ENCODE measurements around the gene PTPN4.

The PTPN4 gene

GRCh38 chr2:119759451-119760236 is at the start of gene PTPN4:
PTPN4 (plus strand) TSS chr2:119759922; CDS start chr2:119809854, 49,932 bp downstream.
- peak; percentile 96 for DNase-seq

- DNase-seq, result no peak
Measured at GRCh38 chr2:119710281-119710680, 49.4 kb upstream of the PTPN4 start.

DNA sequence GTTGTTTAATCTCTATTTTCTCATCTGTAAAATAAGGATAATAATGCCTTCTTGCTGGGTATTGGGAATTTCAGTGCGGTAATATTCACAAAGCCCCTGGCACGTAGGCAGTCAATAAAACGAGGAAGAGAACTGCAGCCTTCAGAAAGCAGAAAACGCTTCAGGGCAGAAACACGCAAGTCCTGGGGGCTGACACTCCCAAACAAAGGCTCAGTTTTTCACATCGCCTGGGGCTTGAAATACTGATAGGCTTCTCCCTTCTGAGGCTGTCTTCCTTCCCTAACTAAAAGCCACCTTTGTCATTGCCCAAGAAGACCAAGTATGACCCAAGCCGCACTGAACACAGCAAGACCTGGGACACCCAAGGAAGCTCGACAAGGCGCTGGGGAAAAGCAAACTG is 48.4 kb upstream of the PTPN4 start:
- DNase-seq, result no peak

DNA sequence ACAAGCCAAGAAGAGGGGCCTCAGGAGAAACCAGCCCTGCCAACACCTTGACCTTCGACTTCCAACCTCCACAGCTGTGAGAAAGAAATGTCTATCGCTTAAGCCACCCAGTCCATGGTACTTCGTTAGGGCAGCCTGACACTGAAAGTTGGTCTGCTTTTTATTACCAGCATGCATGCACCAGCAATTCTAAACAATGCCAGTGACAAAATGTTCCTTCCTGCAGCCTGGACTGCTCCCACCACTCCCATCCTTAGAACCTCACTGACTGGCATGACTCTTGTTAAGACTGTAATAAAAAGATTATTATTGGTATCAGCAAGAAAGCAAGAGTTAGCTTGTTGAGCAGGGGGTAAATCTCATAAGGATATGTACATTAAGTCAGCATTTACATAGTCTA is 47.2 kb upstream of the PTPN4 start:
- DNase-seq, result no peak

DNA sequence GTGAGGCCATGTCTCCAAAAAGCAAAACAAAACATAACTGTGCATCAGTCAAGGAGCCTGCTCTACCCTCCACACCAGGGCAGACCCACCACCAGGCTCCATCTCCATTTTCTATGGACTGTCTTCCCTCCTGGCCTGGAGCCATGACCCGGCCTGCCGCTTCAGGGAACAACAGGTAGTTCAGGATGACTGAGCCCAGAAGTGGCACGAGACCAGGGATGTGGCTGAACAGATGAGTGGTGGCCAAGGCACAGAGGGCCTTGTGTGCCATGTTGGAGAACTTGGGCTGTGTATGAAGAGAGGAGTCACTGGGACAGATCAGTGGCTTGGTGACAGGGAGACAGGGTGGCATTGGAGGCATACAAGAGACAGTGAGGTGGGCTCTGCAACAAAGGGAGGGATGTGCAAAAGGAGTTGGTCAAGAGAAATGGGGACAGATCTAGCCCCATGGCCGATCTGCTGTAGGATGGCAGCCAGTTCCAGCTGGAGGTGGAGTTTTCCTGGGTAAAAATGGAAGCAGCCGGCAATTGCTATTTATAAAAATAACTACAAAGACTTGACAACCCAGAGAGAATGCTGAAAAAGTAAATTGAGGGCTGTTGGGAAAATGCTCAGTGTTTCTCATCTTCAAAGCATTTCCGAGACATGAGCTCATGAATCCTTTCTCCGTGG is 45.8 kb upstream of the PTPN4 start:
- no peak for DNase-seq

- DNase-seq, result no peak
Measured at GRCh38 chr2:119715409-119716283, 44.1 kb upstream of the PTPN4 start.

GRCh38 chr2:119716284-119716672 is 43.4 kb upstream of the PTPN4 start:
- no peak for DNase-seq

DNA sequence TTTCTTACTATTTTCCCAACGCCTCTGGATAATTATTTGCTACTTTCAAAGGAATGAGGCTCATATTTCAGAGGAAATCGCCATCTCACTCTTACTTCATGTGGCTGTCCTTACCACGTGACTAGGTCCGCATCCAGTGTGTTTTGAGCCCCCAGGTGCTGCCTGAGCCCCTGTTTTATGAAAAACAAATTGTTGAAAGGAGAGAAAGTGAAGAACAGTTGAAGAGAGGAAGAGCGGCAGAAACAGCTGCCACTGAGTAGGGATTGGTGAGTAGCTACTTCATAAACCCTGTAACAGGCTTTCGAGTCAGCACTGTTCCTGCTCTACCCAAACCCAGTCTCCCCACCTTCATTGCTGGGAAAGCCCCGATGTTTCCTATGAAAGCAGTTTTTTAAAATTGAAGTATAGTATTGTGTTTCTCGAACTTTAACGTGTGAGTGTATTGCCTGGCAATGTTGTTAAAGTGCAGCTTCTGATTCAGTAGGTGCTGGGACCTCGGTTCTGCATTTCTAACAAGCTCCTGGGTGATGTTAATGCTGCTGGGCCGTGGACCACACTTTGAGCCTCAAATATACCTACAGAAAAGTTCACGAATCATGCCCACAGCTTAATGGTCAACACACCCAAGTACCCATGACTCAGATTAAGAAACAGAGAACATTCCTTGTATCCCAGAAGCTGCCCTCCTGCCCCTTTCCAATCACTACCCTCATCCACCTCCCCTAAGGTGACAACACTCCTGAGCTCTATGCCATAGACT is 41.0 kb upstream of the PTPN4 start:
- no peak for DNase-seq

- DNase-seq, result no peak
Measured at GRCh38 chr2:119719261-119719627, 40.5 kb upstream of the PTPN4 start.

DNA sequence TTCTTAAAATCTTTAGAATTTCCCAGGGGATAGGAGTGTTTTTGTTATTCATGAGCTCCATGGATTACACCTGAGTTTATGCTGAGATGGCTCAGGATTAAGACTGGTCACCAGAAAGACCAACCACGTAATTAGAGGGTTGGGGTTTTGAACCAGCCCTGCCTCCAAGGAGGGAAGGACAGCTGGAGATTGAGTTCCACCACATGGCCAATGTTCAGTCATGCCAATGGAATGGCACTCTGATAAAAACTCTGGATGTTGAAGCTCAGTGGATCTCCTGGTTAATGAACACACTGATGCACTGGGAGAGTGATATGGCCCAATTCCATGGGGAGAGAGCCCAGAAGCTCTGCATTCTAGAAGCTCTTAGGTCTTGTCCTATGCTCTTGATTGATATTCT is 38.7 kb upstream of the PTPN4 start:
- no peak for DNase-seq

GRCh38 chr2:119721462-119721861 is 38.3 kb upstream of the PTPN4 start:
- no peak for DNase-seq

DNA sequence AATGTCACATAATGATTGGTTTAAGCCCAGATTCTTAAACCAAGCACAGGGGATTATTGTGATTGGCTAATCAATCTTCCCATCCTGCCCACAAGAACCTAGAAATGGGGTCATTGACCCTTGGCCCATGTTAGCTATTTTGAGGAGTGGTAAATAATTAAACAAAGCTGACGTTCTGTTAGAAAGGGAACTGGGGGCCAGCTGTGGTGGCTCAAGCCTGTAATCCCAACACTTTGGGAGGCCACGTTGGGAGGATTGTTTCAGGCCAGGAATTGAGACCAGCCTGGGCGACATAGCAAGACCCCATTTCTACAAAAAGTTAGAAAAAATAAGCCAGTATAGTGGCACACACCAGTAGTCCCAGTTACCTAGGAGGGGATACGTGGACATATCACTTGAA is 37.8 kb upstream of the PTPN4 start:
- no peak for DNase-seq

GRCh38 chr2:119723186-119723585 is 36.5 kb upstream of the PTPN4 start:
- no peak for DNase-seq

DNA sequence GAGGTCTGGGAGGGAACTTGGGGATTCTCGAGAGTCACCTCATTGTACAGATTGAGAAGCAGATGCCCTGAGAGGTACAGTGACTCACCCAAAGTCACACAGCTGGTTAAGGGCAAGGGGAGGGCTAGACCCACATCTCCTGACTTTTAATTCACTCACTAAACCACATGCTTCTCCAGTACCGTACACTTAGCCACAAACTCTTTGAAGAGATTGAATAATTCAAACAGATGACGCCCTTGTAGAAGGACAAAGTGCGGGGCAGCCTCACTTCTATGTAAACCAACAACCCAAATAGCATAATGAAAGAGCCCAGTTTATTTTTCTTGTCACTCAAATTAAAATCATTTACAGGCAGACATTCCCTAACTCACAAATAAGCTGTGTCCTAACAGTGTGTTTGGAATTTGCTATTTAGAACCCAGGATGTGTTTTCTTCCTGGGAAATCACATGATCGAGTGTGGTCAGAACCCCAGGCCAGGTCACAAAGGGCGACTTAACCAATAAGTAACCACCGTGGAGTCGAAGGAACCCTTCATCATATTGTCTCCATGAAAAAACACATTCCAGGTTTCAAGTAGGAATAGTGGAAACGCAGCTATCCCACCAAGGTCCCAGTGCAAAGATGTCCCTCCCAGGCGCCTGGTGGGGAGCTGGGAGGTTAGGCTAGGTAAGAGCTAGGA is 35.8 kb upstream of the PTPN4 start:
- no peak for DNase-seq

- no peak for DNase-seq
Measured at GRCh38 chr2:119724656-119725485, 34.9 kb upstream of the PTPN4 start.

DNA sequence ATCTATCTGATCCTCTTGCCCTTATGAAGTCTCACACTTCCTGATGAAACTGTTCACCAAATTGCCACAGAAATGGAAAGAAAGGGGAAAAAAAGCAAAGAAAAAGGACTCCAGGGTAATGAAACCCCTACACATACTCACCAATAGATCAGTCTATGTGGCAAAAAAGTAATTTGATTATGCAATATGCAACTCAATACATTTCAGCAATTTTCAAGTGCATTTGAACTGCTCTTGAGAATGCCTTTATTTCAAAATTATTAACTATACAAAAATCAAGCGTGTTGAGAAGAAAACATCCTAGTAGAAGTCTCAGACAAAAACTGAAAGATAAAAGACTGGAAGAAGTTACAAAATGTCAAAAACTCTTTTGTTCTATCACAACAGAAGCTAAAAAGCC is 32.2 kb upstream of the PTPN4 start:
- no peak for DNase-seq

- DNase-seq, result no peak
Measured at GRCh38 chr2:119728421-119728820, 31.3 kb upstream of the PTPN4 start.

GRCh38 chr2:119730671-119731177 is 29.0 kb upstream of the PTPN4 start:
- DNase-seq, result no peak

- no peak for DNase-seq
Measured at GRCh38 chr2:119731983-119732382, 27.7 kb upstream of the PTPN4 start.

- no peak for DNase-seq
Measured at GRCh38 chr2:119732601-119733164, 27.0 kb upstream of the PTPN4 start.

DNA sequence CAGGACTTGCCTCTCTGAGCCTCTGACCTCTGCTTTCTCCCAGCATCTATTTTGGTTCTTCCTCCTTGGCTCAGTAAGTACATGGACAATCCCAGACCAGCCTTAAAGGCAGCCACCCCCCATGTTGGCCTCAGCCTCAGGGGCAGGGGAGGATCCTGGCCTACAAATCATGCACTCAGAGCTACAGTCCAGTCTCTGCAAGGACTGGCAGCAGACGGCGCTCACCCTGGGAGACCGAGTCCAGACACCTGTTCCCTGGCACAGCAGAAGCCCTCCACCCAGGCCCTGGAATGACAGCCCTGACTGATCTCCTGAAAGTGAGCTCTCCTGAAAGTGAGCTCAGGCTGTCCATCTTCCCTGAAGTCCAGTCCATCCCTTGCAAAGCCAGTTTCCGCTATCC is 25.7 kb upstream of the PTPN4 start:
- no peak for DNase-seq

Data from CD4-positive, alpha-beta T cell treated with Interleukin-6 for 4 hours (primary cell).